Mucosa of descending colon (tissue), 3 donors: Measurements from ENCODE around the gene HDLBP. TPM values are rescaled to one million over a fixed set of nuclear protein-coding genes. Genes with fewer than 3 reads are reported as not detected.

Source experiments
- ATAC-seq: fragments of 200-7000 bp; cut with Tn5 transposase; one replicate; pipeline ENCODE4 v1.9.1; 2020; ENCODE audit warnings: mild to moderate bottlenecking, moderate library complexity
- DNase-seq, 3 donors: peaks; one replicate each; pipeline ENCODE4 v3.0.0-alpha.2; 2020
- H3K36me3 ChIP-seq: fragments of 200-600 bp; one replicate; pipeline ENCODE4 v1.8.0; 2021; ENCODE audit warnings: low read depth, mild to moderate bottlenecking
- H3K4me1 ChIP-seq: fragments of 200-600 bp; one replicate; pipeline ENCODE4 v1.8.0; 2021; ENCODE audit warnings: low read depth, mild to moderate bottlenecking
- H3K4me3 ChIP-seq: fragments of 200-600 bp; one replicate; pipeline ENCODE4 v1.8.0; 2021; ENCODE audit warnings: mild to moderate bottlenecking
- H3K9me3 ChIP-seq: fragments of 200-600 bp; one replicate; pipeline ENCODE4 v1.8.0; 2021; ENCODE audit warnings: mild to moderate bottlenecking
- CTCF ChIP-seq: fragments of 200-600 bp; IDR thresholded peaks from one replicate; pipeline ENCODE4 v1.8.0; 2022; ENCODE audit warnings: antibody characterized with exemption, mild to moderate bottlenecking
- intact Hi-C, 2 donors: fragments of 100-400 bp; cut with DNase I in 1 of 2; cut with micrococcal nuclease in 1 of 2; formaldehyde crosslinking; loops; one replicate each; pipeline versions ENCODE4 v1.11.0 to v1.11.1; 2022; cut with DNase I, micrococcal nuclease
- total RNA-seq, 3 donors: library from RNA; stranded (reverse); fragmentation: NEBNext Ultra II Directional in 2 of 3; extraction: Animal tissue kit (Norgen Biotek cat#: 25700) in 2 of 3; gene quantifications; one replicate each; pipeline versions ENCODE4 v1.2.1 to v1.2.4, GENCODE V29; 2021 to 2023
- donor health status: DM: no; HTN: no; CAD: no; lungs with moderate emphysema.
- donor health status: DM: no; HTN: no; CAD: no.
- donor health status: DM: no; HTN: yes; CAD: no.

The HDLBP gene
- total RNA-seq, 3 donors from 2014 or later, result 363 to 417 (median 379) TPM

GRCh38 chr2:241265506-241265905, 50.0 kb downstream of the HDLBP start:
- Histone ChIP-seq H3K9me3 (no peaks in the 10 kb centered on the region), H3K4me1 (peaks cover 4% of the 10 kb centered on the region), H3K36me3 (peaks cover 22% of the 10 kb centered on the region), H3K4me3 (no peak overlapping the region)
- no peak for DNase-seq
- intact Hi-C loops, result no loop called here
- ATAC-seq, result no peak
- no peak for TF ChIP-seq CTCF

GRCh38 chr2:241263061-241263460, 52.4 kb downstream of the HDLBP start:
- DNase-seq, result no peak
- no peak for ATAC-seq
- intact Hi-C loops, result no loop called here
- H3K9me3 ChIP-seq, result no peaks in the 10 kb centered on the region
- no peak overlapping the region for H3K4me3 ChIP-seq
- peaks cover 34% of the 10 kb centered on the region for H3K36me3 ChIP-seq
- TF ChIP-seq CTCF, result no peak
- H3K4me1 ChIP-seq, result no peaks in the 10 kb centered on the region

GRCh38 chr2:241261628-241262027, 53.8 kb downstream of the HDLBP start:
- DNase-seq (no peak), ATAC-seq (no peak)
- H3K4me1 ChIP-seq, result no peaks in the 10 kb centered on the region
- H3K9me3 ChIP-seq, result no peaks in the 10 kb centered on the region
- TF ChIP-seq CTCF, result no peak
- intact Hi-C loops, result no loop called here
- H3K4me3 ChIP-seq, result no peak overlapping the region
- H3K36me3 ChIP-seq, result peaks cover 35% of the 10 kb centered on the region

- no peak for ATAC-seq
- Histone ChIP-seq H3K4me1 (no peaks in the 10 kb centered on the region), H3K36me3 (peaks cover 41% of the 10 kb centered on the region), H3K9me3 (no peaks in the 10 kb centered on the region), H3K4me3 (no peak overlapping the region)
- intact Hi-C loops, result no loop called here
- TF ChIP-seq CTCF, result no peak
- no peak for DNase-seq
Observed at GRCh38 chr2:241260911-241261310, 54.6 kb downstream of the HDLBP start.

GRCh38 chr2:241258505-241259280, 56.8 kb downstream of the HDLBP start:
- TF ChIP-seq CTCF, result no peak
- no peaks in the 10 kb centered on the region for H3K9me3 ChIP-seq
- intact Hi-C loops, result no loop called here
- no peak overlapping the region for H3K4me3 ChIP-seq
- ATAC-seq, result no peak
- H3K4me1 ChIP-seq, result no peaks in the 10 kb centered on the region
- H3K36me3 ChIP-seq, result peaks cover 47% of the 10 kb centered on the region
- DNase-seq, result no peak
